ENCODE measurements around the gene AP1B1.

AP1B1 gene

GRCh38 chr22:29342577-29343312 is 45.6 kb downstream of the AP1B1 start:
- H3K4me3 ChIP-seq (ENCODE audit: low read depth, low read length): no peak overlapping the region
- peak; percentile 72 for DNase-seq (ENCODE audit: low read depth)
- no peak for TF ChIP-seq CTCF (IDR thresholded peaks at IDR 0.05; ENCODE audit: control insufficient read depth, extremely low read depth, insufficient read depth)

GRCh38 chr22:29342177-29342576 is 46.2 kb downstream of the AP1B1 start:
- no peak overlapping the region for H3K4me3 ChIP-seq (ENCODE audit: low read depth, low read length)
- TF ChIP-seq CTCF (IDR thresholded peaks at IDR 0.05; ENCODE audit: control insufficient read depth, extremely low read depth, insufficient read depth): no peak
- DNase-seq (ENCODE audit: low read depth): no peak

GRCh38 chr22:29341849-29342127 is 46.6 kb downstream of the AP1B1 start:
- no peak for DNase-seq (ENCODE audit: low read depth)
- no peak for TF ChIP-seq CTCF (IDR thresholded peaks at IDR 0.05; ENCODE audit: control insufficient read depth, extremely low read depth, insufficient read depth)
- no peak overlapping the region for H3K4me3 ChIP-seq (ENCODE audit: low read depth, low read length)

GRCh38 chr22:29341056-29341848 is 47.1 kb downstream of the AP1B1 start:
- no peak overlapping the region for H3K4me3 ChIP-seq (ENCODE audit: low read depth, low read length)
- DNase-seq (ENCODE audit: low read depth): no peak
- no peak for TF ChIP-seq CTCF (IDR thresholded peaks at IDR 0.05; ENCODE audit: control insufficient read depth, extremely low read depth, insufficient read depth)

- no peak for TF ChIP-seq CTCF (IDR thresholded peaks at IDR 0.05; ENCODE audit: control insufficient read depth, extremely low read depth, insufficient read depth)
- DNase-seq (ENCODE audit: low read depth): no peak
Measured at GRCh38 chr22:29340566-29340965, 47.8 kb downstream of the AP1B1 start.

GRCh38 chr22:29339381-29340235 is 48.8 kb downstream of the AP1B1 start:
- DNase-seq (ENCODE audit: low read depth): no peak
- no peak overlapping the region for H3K4me3 ChIP-seq (ENCODE audit: low read depth, low read length)
- TF ChIP-seq CTCF (IDR thresholded peaks at IDR 0.05; ENCODE audit: control insufficient read depth, extremely low read depth, insufficient read depth): no peak

More at GRCh38 chr22:29340566-29340965, 47.8 kb downstream of the AP1B1 start:
- no peak overlapping the region for H3K4me3 ChIP-seq (ENCODE audit: low read depth, low read length)
